22Rv1 (cell line): ENCODE data around the gene RFX7.

Experiments
- ZFX ChIP-seq: fragments of 450-650 bp; IDR thresholded peaks from 2 replicates; pipeline ENCODE4 v1.6.1; 2017; ENCODE audit warnings: antibody characterized with exemption, borderline replicate concordance
- TF ChIP-seq, protein P1 (sequence below): fragments of 450-650 bp; IDR thresholded peaks from 2 replicates; pipeline ENCODE4 v1.5.1; 2017; ENCODE audit warnings: mild to moderate bottlenecking

DNA sequence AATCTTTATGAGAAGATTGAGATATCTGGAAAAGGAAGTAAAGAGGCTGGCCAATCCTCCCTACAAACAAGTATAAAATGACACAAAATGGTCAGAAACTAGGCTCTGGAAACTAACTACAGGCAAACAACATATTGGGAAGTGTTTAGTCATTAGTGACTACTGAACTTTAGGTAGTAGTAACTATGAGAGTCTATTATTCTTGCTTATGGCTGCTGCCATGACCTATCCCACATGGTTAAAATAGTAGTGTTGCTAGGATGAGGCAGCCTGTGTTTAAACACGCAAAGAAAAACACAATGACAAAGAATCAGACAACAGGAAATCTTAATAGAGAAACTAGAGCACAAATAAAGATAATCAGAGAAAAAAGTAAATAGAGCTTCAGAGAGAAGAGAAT, 67.9 kb downstream of the RFX7 start:
- TF ChIP-seq, protein P1, sequence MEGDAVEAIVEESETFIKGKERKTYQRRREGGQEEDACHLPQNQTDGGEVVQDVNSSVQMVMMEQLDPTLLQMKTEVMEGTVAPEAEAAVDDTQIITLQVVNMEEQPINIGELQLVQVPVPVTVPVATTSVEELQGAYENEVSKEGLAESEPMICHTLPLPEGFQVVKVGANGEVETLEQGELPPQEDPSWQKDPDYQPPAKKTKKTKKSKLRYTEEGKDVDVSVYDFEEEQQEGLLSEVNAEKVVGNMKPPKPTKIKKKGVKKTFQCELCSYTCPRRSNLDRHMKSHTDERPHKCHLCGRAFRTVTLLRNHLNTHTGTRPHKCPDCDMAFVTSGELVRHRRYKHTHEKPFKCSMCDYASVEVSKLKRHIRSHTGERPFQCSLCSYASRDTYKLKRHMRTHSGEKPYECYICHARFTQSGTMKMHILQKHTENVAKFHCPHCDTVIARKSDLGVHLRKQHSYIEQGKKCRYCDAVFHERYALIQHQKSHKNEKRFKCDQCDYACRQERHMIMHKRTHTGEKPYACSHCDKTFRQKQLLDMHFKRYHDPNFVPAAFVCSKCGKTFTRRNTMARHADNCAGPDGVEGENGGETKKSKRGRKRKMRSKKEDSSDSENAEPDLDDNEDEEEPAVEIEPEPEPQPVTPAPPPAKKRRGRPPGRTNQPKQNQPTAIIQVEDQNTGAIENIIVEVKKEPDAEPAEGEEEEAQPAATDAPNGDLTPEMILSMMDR: no peak
- TF ChIP-seq ZFX: no peak
